ENCODE results near the gene FOXD4L6.
"Not testable (repeated sequence)": the region's sequence is repeated elsewhere in the genome, so short reads cannot be mapped to it uniquely, and the experiment has no call there.

DNA sequence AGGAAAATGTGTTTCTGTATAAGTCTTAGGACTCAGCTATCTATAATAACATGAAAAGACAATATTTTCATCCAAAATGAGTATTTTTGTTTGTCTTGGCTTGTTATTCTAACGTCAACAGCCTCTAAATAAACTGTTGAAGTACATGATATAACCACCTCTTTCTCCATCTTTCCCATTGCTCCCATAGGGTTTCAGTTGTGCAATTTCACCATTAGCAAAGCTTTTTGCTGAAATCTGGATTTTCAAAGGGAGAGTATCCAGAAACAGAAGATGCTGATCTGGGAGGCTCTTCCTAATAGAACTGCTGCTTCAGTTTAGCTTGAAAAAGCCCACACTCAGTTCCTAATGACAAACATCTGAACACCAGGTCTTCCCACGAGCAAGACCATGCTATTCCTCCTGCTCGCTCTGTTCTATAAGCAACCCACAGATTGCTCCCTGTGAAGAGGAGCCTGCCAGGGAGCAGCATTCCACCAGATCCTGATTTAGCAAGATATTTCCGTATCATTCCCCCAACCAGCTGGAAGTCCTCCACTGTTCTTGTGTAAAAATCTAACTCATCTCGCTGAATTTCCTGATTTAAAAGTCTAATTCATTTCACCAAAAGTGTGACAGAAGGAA lies 41.2 kb downstream of the FOXD4L6 start:
- TF ChIP-seq, protein P1, sequence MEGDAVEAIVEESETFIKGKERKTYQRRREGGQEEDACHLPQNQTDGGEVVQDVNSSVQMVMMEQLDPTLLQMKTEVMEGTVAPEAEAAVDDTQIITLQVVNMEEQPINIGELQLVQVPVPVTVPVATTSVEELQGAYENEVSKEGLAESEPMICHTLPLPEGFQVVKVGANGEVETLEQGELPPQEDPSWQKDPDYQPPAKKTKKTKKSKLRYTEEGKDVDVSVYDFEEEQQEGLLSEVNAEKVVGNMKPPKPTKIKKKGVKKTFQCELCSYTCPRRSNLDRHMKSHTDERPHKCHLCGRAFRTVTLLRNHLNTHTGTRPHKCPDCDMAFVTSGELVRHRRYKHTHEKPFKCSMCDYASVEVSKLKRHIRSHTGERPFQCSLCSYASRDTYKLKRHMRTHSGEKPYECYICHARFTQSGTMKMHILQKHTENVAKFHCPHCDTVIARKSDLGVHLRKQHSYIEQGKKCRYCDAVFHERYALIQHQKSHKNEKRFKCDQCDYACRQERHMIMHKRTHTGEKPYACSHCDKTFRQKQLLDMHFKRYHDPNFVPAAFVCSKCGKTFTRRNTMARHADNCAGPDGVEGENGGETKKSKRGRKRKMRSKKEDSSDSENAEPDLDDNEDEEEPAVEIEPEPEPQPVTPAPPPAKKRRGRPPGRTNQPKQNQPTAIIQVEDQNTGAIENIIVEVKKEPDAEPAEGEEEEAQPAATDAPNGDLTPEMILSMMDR (IDR thresholded peaks at IDR 0.05), result not testable (repeated sequence)
- not testable (repeated sequence) for TF ChIP-seq POLR2A (IDR thresholded peaks at IDR 0.05)

Data from transverse colon (tissue), 3 donors.